PC-3 (cell line): ENCODE measurements around the gene CREBBP. TPM values are rescaled to one million over a fixed set of nuclear protein-coding genes. Genes with fewer than 3 reads are reported as not detected.

ENCODE experiments used
- ATAC-seq: fragments of 200-7000 bp; cut with Tn5 transposase; 2 replicates; pipeline ENCODE4 v1.9.1; 2020; ENCODE audit warnings: mild to moderate bottlenecking, moderate library complexity
- BruUV-seq: library from RNA; stranded (reverse); fragments of 400-500 nt; replicated peaks from 2 replicates; lab custom pipeline; 2021; lab: Mats Ljungman, UMichigan
- CTCF ChIA-PET: fragments of 300-600 bp; sonication (Branson Sonifier 250); formaldehyde crosslinking; loops from one replicate; lab custom pipeline; 2022; ENCODE audit warnings: antibody characterized with exemption; lab: Charles Lee
- POLR2A ChIA-PET: fragments of 300-600 bp; sonication (Branson Sonifier 250); formaldehyde crosslinking; loops from one replicate; lab custom pipeline; 2022; ENCODE audit warnings: antibody characterized with exemption; ENCODE audit not compliant: unreplicated experiment; lab: Charles Lee
- DNase-seq: peaks from one replicate; pipeline ENCODE4 v3.0.0-alpha.2; 2015
- H2AFZ ChIP-seq: fragments of 300-600 bp; sonication (generic); 2 replicates; pipeline ENCODE4 v1.6.0; 2016; ENCODE audit warnings: antibody characterized with exemption, low read length
- H3F3A ChIP-seq: fragments of 300-600 bp; sonication (generic); one replicate; pipeline ENCODE4 v1.6.0; 2017; ENCODE audit warnings: antibody characterized with exemption, low read length, control low read depth, mild to moderate bottlenecking; ENCODE audit not compliant: unreplicated experiment
- H3K27ac ChIP-seq: fragments of 300-600 bp; sonication (generic); 2 replicates; pipeline ENCODE4 v1.5.1; 2016; ENCODE audit warnings: mild to moderate bottlenecking, low read length
- H3K27me3 ChIP-seq: fragments of 300-600 bp; sonication (generic); 2 replicates; pipeline ENCODE4 v1.6.1; 2016; ENCODE audit warnings: low read length, mixed read lengths
- H3K36me3 ChIP-seq: fragments of 300-600 bp; sonication (generic); 2 replicates; pipeline ENCODE4 v1.6.1; 2016; ENCODE audit warnings: low read depth, mixed run types, low read length, mixed read lengths
- H3K4me1 ChIP-seq: fragments of 300-600 bp; sonication (generic); 2 replicates; pipeline ENCODE4 v1.5.1; 2016; ENCODE audit warnings: low read length; ENCODE audit not compliant: insufficient read depth
- H3K4me2 ChIP-seq: fragments of 300-600 bp; sonication (generic); 2 replicates; pipeline ENCODE4 v1.6.0; 2016; ENCODE audit warnings: low read length
- H3K4me3 ChIP-seq: fragments of 300-600 bp; sonication (generic); 2 replicates; pipeline ENCODE4 v1.5.1; 2016; ENCODE audit warnings: mild to moderate bottlenecking, low read length, mixed read lengths
- H3K79me2 ChIP-seq: fragments of 300-600 bp; sonication (generic); 2 replicates; pipeline ENCODE4 v1.6.1; 2017; ENCODE audit warnings: low read length, mixed read lengths
- H3K9ac ChIP-seq: fragments of 300-600 bp; sonication (generic); 2 replicates; pipeline ENCODE4 v1.6.0; 2016; ENCODE audit warnings: mild to moderate bottlenecking, low read length
- H3K9me2 ChIP-seq: fragments of 300-600 bp; sonication (generic); replicated peaks from 2 replicates; pipeline ENCODE4 v1.6.1; 2016; ENCODE audit warnings: mixed run types, low read length, mixed read lengths
- H3K9me3 ChIP-seq: fragments of 300-600 bp; sonication (generic); 2 replicates; pipeline ENCODE4 v1.6.1; 2016; ENCODE audit warnings: low read length, mixed read lengths
- H4K20me1 ChIP-seq: fragments of 300-600 bp; sonication (generic); 2 replicates; pipeline ENCODE4 v1.6.1; 2016; ENCODE audit warnings: low read length, mixed read lengths
- CTCF ChIP-seq: fragments of 300-600 bp; sonication (generic); conservative IDR thresholded peaks from 2 replicates; pipeline ENCODE4 v1.5.1; 2017; ENCODE audit warnings: antibody characterized with exemption, low read depth, mild to moderate bottlenecking, low read length
- EZH2 ChIP-seq: fragments of 300-600 bp; sonication (generic); IDR thresholded peaks from one replicate; pipeline ENCODE4 v1.6.1; 2017; ENCODE audit warnings: antibody characterized with exemption, mild to moderate bottlenecking, low read length; ENCODE audit not compliant: unreplicated experiment
- EZH2phosphoT487 ChIP-seq: fragments of 300-600 bp; sonication (generic); IDR thresholded peaks from 2 replicates; pipeline ENCODE4 v1.6.1; 2018; ENCODE audit warnings: mild to moderate bottlenecking, antibody characterized with exemption, low read length, borderline replicate concordance
- intact Hi-C: fragments of 100-400 bp; cut with micrococcal nuclease; formaldehyde crosslinking; loops from 2 replicates; pipeline ENCODE4 v1.9.0; 2023
- total RNA-seq: library from RNA; depleted of rRNA; stranded (reverse); fragments of >200 nt; gene quantifications from 2 replicates; pipeline ENCODE4 v1.2.3, GENCODE V29; 2014; rRNA removed

The CREBBP gene
- total RNA-seq, 1 experiment from 2014 or later = 21.9 TPM

DNA sequence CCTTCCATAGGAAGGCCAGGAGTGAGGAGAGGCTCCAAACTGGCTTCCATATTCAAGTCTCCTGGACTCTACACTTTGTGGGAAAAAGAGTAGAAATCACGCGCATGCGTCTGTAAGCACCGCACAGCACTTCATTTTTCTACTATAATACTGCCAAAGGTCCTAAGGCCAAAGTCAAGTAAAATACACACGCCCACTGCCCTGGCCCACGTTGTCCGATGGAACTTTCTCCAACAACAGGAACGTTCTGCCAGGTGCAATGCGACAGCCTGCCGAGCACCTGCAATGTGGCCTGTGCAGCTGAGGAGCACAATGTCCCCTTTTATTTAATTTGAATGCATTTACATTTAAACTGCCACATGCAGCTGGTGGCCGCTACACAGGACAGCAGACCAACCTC lies 202.5 kb downstream of the CREBBP start:
- ChIA-PET POLR2A (no interaction called here), CTCF (no interaction called here)
- no peaks in the 10 kb centered on the region for H3K79me2 ChIP-seq
- no peaks in the 10 kb centered on the region; the same call in 1 of the 2 replicates for H3K36me3 ChIP-seq
- no peaks in the 10 kb centered on the region for H3K27me3 ChIP-seq
- no peak overlapping the region for H3K4me3 ChIP-seq
- H2AFZ ChIP-seq = no peak overlapping the region
- no peak for ATAC-seq
- DNase-seq = no peak
- no peak overlapping the region for H3K9ac ChIP-seq
- no peak overlapping the region for H3K27ac ChIP-seq
- no peaks in the 10 kb centered on the region for H3F3A ChIP-seq
- TF ChIP-seq EZH2 (no peak), CTCF (no peak), EZH2phosphoT487 (no peak)
- no peaks in the 10 kb centered on the region for H4K20me1 ChIP-seq
- H3K4me2 ChIP-seq = no peak overlapping the region
- no peaks in the 10 kb centered on the region for H3K9me2 ChIP-seq
- BruUV-seq = no TSS peak
- no peaks in the 10 kb centered on the region for H3K4me1 ChIP-seq
- intact Hi-C loops = no loop called here
- no peaks in the 10 kb centered on the region for H3K9me3 ChIP-seq

DNA sequence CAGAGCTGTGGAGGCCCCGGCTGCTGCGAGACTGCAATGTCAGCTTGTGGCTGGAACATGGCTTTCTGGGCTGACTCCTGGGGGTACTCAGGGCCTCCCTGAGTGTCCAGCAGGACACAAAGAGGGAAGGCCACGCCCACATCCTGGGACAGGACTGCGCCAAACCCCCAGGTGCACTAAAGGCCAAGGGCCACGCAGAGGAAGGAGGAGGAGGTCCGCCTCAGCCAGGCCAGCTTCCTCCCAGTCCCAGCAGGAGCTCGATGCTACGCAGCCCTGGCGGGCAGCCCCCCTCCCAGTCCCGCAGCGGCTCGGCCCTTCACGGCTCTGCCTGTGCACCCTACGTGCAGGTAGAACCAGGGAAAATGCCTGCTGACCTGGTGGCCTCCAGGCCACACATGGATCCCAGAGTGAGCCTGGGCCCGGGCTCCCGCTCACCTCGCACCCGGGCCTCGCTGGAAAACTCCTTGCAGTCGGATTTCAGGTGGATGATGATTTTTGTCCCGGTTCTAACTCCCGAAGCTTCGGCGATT lies 204.8 kb downstream of the CREBBP start:
- no peaks in the 10 kb centered on the region for H3F3A ChIP-seq
- no peak overlapping the region for H3K4me3 ChIP-seq
- no peak overlapping the region for H2AFZ ChIP-seq
- H3K27ac ChIP-seq = no peak overlapping the region
- H3K4me1 ChIP-seq = no peaks in the 10 kb centered on the region
- no peaks in the 10 kb centered on the region; the same call in 1 of the 2 replicates for H3K36me3 ChIP-seq
- CTCF ChIA-PET = no interaction called here
- DNase-seq = no peak
- H3K9ac ChIP-seq = no peak overlapping the region
- BruUV-seq = no TSS peak
- TF ChIP-seq EZH2phosphoT487 = no peak
- TF ChIP-seq CTCF = no peak
- TF ChIP-seq EZH2 = no peak
- H3K9me2 ChIP-seq = no peaks in the 10 kb centered on the region
- H3K9me3 ChIP-seq = no peaks in the 10 kb centered on the region
- no peak for ATAC-seq
- no peaks in the 10 kb centered on the region for H3K79me2 ChIP-seq
- no peaks in the 10 kb centered on the region for H3K27me3 ChIP-seq
- intact Hi-C loops = no loop called here
- H3K4me2 ChIP-seq = no peak overlapping the region
- no peaks in the 10 kb centered on the region for H4K20me1 ChIP-seq
- POLR2A ChIA-PET = no interaction called here

Other genes starting within 250 kb of the CREBBP start
- 9.3 and 14.0 TPM in 2 replicates for gene DNASE1, start 226.0 kb downstream of the CREBBP start, total RNA-seq
- 243 and 382 TPM in 2 replicates for gene TRAP1, start 163.2 kb downstream of the CREBBP start, total RNA-seq
- 6.2 and 9.9 TPM in 2 replicates for gene ADCY9, start 235.7 kb upstream of the CREBBP start, total RNA-seq